HepG2 (cell line): ENCODE results near the gene FAM216A. TPM values are rescaled to one million over a fixed set of nuclear protein-coding genes. Genes with fewer than 3 reads are reported as not detected.
A peak's percentile ranks its signal among the peaks of the same experiment; 100 is the strongest.

Experiments used
- BORCS8-MEF2B ChIP-seq: sonication (generic); formaldehyde crosslinking; IDR thresholded peaks from 2 replicates; pipeline ENCODE4 v1.8.0; 2022; ENCODE audit warnings: mild to moderate bottlenecking, missing genetic modification reagents
- ETV6 ChIP-seq: sonication (generic); formaldehyde crosslinking; conservative IDR thresholded peaks from 2 replicates; pipeline ENCODE4 v1.4.0; 2020; ENCODE audit warnings: missing genetic modification reagents
- GRHL1 ChIP-seq: sonication (generic); formaldehyde crosslinking; conservative IDR thresholded peaks from 2 replicates; pipeline ENCODE4 v1.8.0; 2022; ENCODE audit warnings: missing genetic modification reagents
- HHEX ChIP-seq: IDR thresholded peaks from 2 replicates; pipeline ENCODE4 v1.6.1; 2016; ENCODE audit warnings: control low read depth
- HNF4G ChIP-seq, 2 experiments: sonication (generic) in 1 of 2; formaldehyde crosslinking in 1 of 2; IDR thresholded peaks; 2 replicates each; pipeline versions ENCODE4 v1.4.0 to v1.6.1; 2011 to 2020; ENCODE audit warnings: borderline replicate concordance in 2 of 2, low read depth in 2 of 2, mild to moderate bottlenecking in 2 of 2, low read length in 1 of 2, missing genetic modification reagents in 1 of 2, moderate library complexity in 1 of 2
- HOXA7 ChIP-seq: sonication (generic); formaldehyde crosslinking; IDR thresholded peaks from 2 replicates; pipeline ENCODE4 v1.8.1; 2022; ENCODE audit warnings: mild to moderate bottlenecking, missing genetic modification reagents, moderate library complexity
- MTA1 ChIP-seq: sonication (generic); formaldehyde crosslinking; IDR thresholded peaks from 2 replicates; pipeline ENCODE4 v1.4.0; 2020; ENCODE audit warnings: missing genetic modification reagents, mild to moderate bottlenecking, borderline replicate concordance
- MXD4 ChIP-seq: IDR thresholded peaks from 2 replicates; pipeline ENCODE4 v1.6.1; 2016; ENCODE audit warnings: mild to moderate bottlenecking, missing biosample characterization, missing genetic modification reagents
- MYC ChIP-seq: sonication (generic); formaldehyde crosslinking; IDR thresholded peaks from 2 replicates; pipeline ENCODE4 v1.9.0; 2021; ENCODE audit warnings: missing genetic modification reagents, borderline replicate concordance
- NCOA5 ChIP-seq: sonication (generic); formaldehyde crosslinking; IDR thresholded peaks from 2 replicates; pipeline ENCODE4 v1.4.0; 2020; ENCODE audit warnings: missing genetic modification reagents
- NFYB ChIP-seq: sonication (generic); formaldehyde crosslinking; IDR thresholded peaks from 2 replicates; pipeline ENCODE4 v1.4.0; 2020; ENCODE audit warnings: missing genetic modification reagents
- PCBP2 ChIP-seq: fragments of 200-400 bp; formaldehyde crosslinking; optimal IDR thresholded peaks from 2 replicates; pipeline ENCODE3; 2018; ENCODE audit warnings: low read length, low read depth; ENCODE audit not compliant: poor library complexity, severe bottlenecking
- PRDM4 ChIP-seq: sonication (generic); formaldehyde crosslinking; IDR thresholded peaks from 2 replicates; pipeline ENCODE4 v1.9.0; 2021; ENCODE audit warnings: missing genetic modification reagents, borderline replicate concordance
- RELA ChIP-seq: sonication (generic); formaldehyde crosslinking; IDR thresholded peaks from 2 replicates; pipeline ENCODE4 v1.4.0; 2020; ENCODE audit warnings: missing genetic modification reagents
- SNAI1 ChIP-seq: sonication (generic); formaldehyde crosslinking; IDR thresholded peaks from 2 replicates; pipeline ENCODE4 v1.5.0; 2020; ENCODE audit warnings: mild to moderate bottlenecking, missing genetic modification reagents, borderline replicate concordance
- SUZ12 ChIP-seq: fragments of 150-350 bp; IDR thresholded peaks from 2 replicates; pipeline ENCODE4 v1.6.1; 2014; ENCODE audit warnings: low read depth, low read length
- YEATS4 ChIP-seq: sonication (generic); formaldehyde crosslinking; IDR thresholded peaks from 2 replicates; pipeline ENCODE4 v1.4.0; 2020; ENCODE audit warnings: missing genetic modification reagents, borderline replicate concordance
- ZFP1 ChIP-seq: IDR thresholded peaks from 2 replicates; pipeline ENCODE4 v1.6.1; 2016
- ZFP36L2 ChIP-seq: sonication (generic); formaldehyde crosslinking; IDR thresholded peaks from 2 replicates; pipeline ENCODE4 v1.4.0; 2020; ENCODE audit warnings: missing genetic modification reagents
- ZMYM4 ChIP-seq: sonication (generic); formaldehyde crosslinking; IDR thresholded peaks from 2 replicates; pipeline ENCODE4 v1.8.1; 2023; ENCODE audit warnings: mild to moderate bottlenecking, missing genetic modification reagents
- ZNF329 ChIP-seq: sonication (generic); formaldehyde crosslinking; IDR thresholded peaks from 2 replicates; pipeline ENCODE4 v1.9.0; 2021; ENCODE audit warnings: low read depth, mild to moderate bottlenecking, missing genetic modification reagents
- ZNF431 ChIP-seq: sonication (generic); formaldehyde crosslinking; IDR thresholded peaks from 2 replicates; pipeline ENCODE4 v1.9.0; 2022; ENCODE audit warnings: missing genetic modification reagents, low read depth, mild to moderate bottlenecking, borderline replicate concordance
- ZNF512 ChIP-seq: sonication (generic); formaldehyde crosslinking; IDR thresholded peaks from 2 replicates; pipeline ENCODE4 v1.4.0; 2020; ENCODE audit warnings: mild to moderate bottlenecking, missing genetic modification reagents
- ZNF562 ChIP-seq: sonication (generic); formaldehyde crosslinking; IDR thresholded peaks from 2 replicates; pipeline ENCODE4 v1.8.0; 2022; ENCODE audit warnings: missing genetic modification reagents, borderline replicate concordance
- ZNF816 ChIP-seq: sonication (generic); formaldehyde crosslinking; IDR thresholded peaks from 2 replicates; pipeline ENCODE4 v1.8.0; 2022; ENCODE audit warnings: missing genetic modification reagents, mild to moderate bottlenecking, borderline replicate concordance
- polyA plus RNA-seq, 8 experiments: library from polyadenylated mRNA; depleted of rRNA in 3 of 8; stranded (reverse) in 7 of 8; unstranded in 1 of 8; fragments of >200 nt; fragmentation: Illumina TruSeq in 4 of 8; extraction: Trizol in 4 of 8; gene quantifications; 2 replicates each; pipeline versions ENCODE4 v1.2.1 to v1.2.3, GENCODE V29; 2011 to 2016; ENCODE audit warnings: low read depth in 4 of 8, missing spikeins in 1 of 8, mixed read lengths in 1 of 8; ENCODE audit not compliant: insufficient read depth in 1 of 8
- total RNA-seq, 5 experiments: library from RNA; depleted of rRNA; stranded (reverse); fragments of >200 nt; fragmentation: Illumina TruSeq; extraction: Trizol; gene quantifications; 2 replicates each; pipeline ENCODE4 v1.2.3, GENCODE V29; 2016; ENCODE audit warnings: low read depth in 1 of 5

Gene FAM216A
- total and polyA plus RNA-seq, 2 of the 13 experiments (the other 11 are each of a cell fraction or from before 2014, with no cell fraction given), result 20.3 to 31.2 TPM

- no peak for TF ChIP-seq PRDM4 (CRISPR knock-in tag)
- no peak for TF ChIP-seq ZFP1 (CRISPR knock-in tag)
- peak; percentile 72 for TF ChIP-seq MXD4 (CRISPR knock-in tag)
- peak; percentile 97 for TF ChIP-seq ZMYM4 (CRISPR knock-in tag)
- TF ChIP-seq PCBP2, result no peak
- no peak for TF ChIP-seq SUZ12
- no peak for TF ChIP-seq HOXA7 (CRISPR knock-in tag)
- TF ChIP-seq RELA (CRISPR knock-in tag), result no peak
- peak; percentile 91 for TF ChIP-seq BORCS8-MEF2B (CRISPR knock-in tag)
- TF ChIP-seq ZNF431, result no peak
- no peak for TF ChIP-seq ZFP36L2 (CRISPR knock-in tag)
- no peak for TF ChIP-seq GRHL1 (CRISPR knock-in tag)
- peak; percentile 85 for TF ChIP-seq NFYB (CRISPR knock-in tag)
- peak; percentile 72; the same call in 1 of the 2 replicates for TF ChIP-seq YEATS4
- TF ChIP-seq HHEX, result no peak
- TF ChIP-seq SNAI1, result no peak
- 0 out of 2 replicates have a peak, but pooled peaks have one; percentile 77 for TF ChIP-seq MTA1 (CRISPR knock-in tag)
- TF ChIP-seq HNF4G (IDR thresholded peaks at IDR 0.05; ENCODE audit: borderline replicate concordance, low read depth, low read length), result peak; percentile 64; the same call in 1 of the 2 replicates
- no peak for TF ChIP-seq HNF4G (CRISPR knock-in tag; IDR thresholded peaks at IDR 0.05; ENCODE audit: borderline replicate concordance, low read depth)
- no peak for TF ChIP-seq ZNF562 (CRISPR knock-in tag)
- no peak for TF ChIP-seq ZNF512 (CRISPR knock-in tag)
- no peak for TF ChIP-seq ZNF329 (CRISPR knock-in tag)
- TF ChIP-seq NCOA5, result no peak
- TF ChIP-seq ETV6 (CRISPR knock-in tag), result no peak; the same call in 1 of the 2 replicates
- peak; percentile 97 for TF ChIP-seq MYC (CRISPR knock-in tag)
- TF ChIP-seq ZNF816 (CRISPR knock-in tag), result peak; percentile 65; the same call in 1 of the 2 replicates
These were observed at the start of gene FAM216A, which contains the start of gene GPN3 (continued) for GRCh38 chr12:110468214-110469048.
